ENCODE measurements around the gene MRPL38.
"Not testable (repeated sequence)": the region's sequence is repeated elsewhere in the genome, so short reads cannot be mapped to it uniquely, and the experiment has no call there.

Gene MRPL38

GRCh38 chr17:75859358-75859757 lies 45.3 kb downstream of the MRPL38 start:
- in situ Hi-C loops (cut with HindIII; ENCODE audit: low sequenced_read_pairs): not testable (repeated sequence)

GRCh38 chr17:75856062-75856756 lies 48.5 kb downstream of the MRPL38 start:
- in situ Hi-C loops (cut with HindIII; ENCODE audit: low sequenced_read_pairs): no loop called here

- in situ Hi-C loops (cut with HindIII; ENCODE audit: low sequenced_read_pairs): no loop called here
These were observed 49.2 kb downstream of the MRPL38 start, which contains the start of gene WBP2 for GRCh38 chr17:75855310-75856061. WBP2 (minus strand) TSS chr17:75855335; CDS start chr17:75855297, 38 bp downstream.

- in situ Hi-C loops (cut with HindIII; ENCODE audit: low sequenced_read_pairs): no loop called here
These were observed 49.8 kb downstream of the MRPL38 start for GRCh38 chr17:75854881-75855309.

GRCh38 chr17:75854101-75854748 lies 50.5 kb downstream of the MRPL38 start:
- in situ Hi-C loops (cut with HindIII; ENCODE audit: low sequenced_read_pairs): no loop called here

- in situ Hi-C loops (cut with HindIII; ENCODE audit: low sequenced_read_pairs): no loop called here
These were observed 51.3 kb downstream of the MRPL38 start for GRCh38 chr17:75853433-75853832.

- in situ Hi-C loops (cut with HindIII; ENCODE audit: low sequenced_read_pairs): not testable (repeated sequence)
These were observed 53.0 kb downstream of the MRPL38 start for GRCh38 chr17:75851693-75851991.

- in situ Hi-C loops (cut with HindIII; ENCODE audit: low sequenced_read_pairs): no loop called here
These were observed 53.6 kb downstream of the MRPL38 start for GRCh38 chr17:75850928-75851692.

- in situ Hi-C loops (cut with HindIII; ENCODE audit: low sequenced_read_pairs): loop anchor here (10.0 kb wide), 1 partner anchor 65 kb away; the partner anchor contains the start of gene UNK
These were observed 55.0 kb downstream of the MRPL38 start for GRCh38 chr17:75849724-75850123.

GRCh38 chr17:75849279-75849646 lies 55.4 kb downstream of the MRPL38 start:
- in situ Hi-C loops (cut with HindIII; ENCODE audit: low sequenced_read_pairs): loop anchor here (10.0 kb wide), 1 partner anchor 64 kb away; the partner anchor contains the start of gene UNK

Measured in endothelial cell of hepatic sinusoid (primary cell).